A673 (cell line): ENCODE data around the gene PLXNA1. TPM values are rescaled to one million over a fixed set of nuclear protein-coding genes. Genes with fewer than 3 reads are reported as not detected.

Experiments used
- BruUV-seq: library from RNA; stranded (reverse); fragments of 400-500 nt; replicated peaks from 2 replicates; lab custom pipeline; 2021; lab: Mats Ljungman, UMichigan
- CTCF ChIA-PET: fragments of 300-600 bp; sonication (Branson Sonifier 250); formaldehyde crosslinking; loops from one replicate; lab custom pipeline; 2022; ENCODE audit warnings: antibody characterized with exemption; lab: Charles Lee
- POLR2A ChIA-PET: fragments of 300-600 bp; sonication (Branson Sonifier 250); formaldehyde crosslinking; loops from one replicate; lab custom pipeline; 2022; ENCODE audit warnings: antibody characterized with exemption; ENCODE audit not compliant: low non-redundant PET; lab: Charles Lee
- DNase-seq: peaks from one replicate; pipeline ENCODE4 v3.0.0-alpha.2; 2015; ENCODE audit warnings: low spot score
- H3K27ac ChIP-seq: fragments of 200-600 bp; sonication (generic); 2 replicates; pipeline ENCODE4 v1.5.1; 2016; ENCODE audit warnings: mixed run types, low read depth, mild to moderate bottlenecking, mixed read lengths, antibody characterized with exemption, low read length; ENCODE audit not compliant: poor library complexity, severe bottlenecking
- H3K27me3 ChIP-seq: fragments of 200-600 bp; sonication (generic); replicated peaks from 2 replicates; pipeline ENCODE4 v1.6.1; 2017; ENCODE audit warnings: mixed run types, low read depth, mild to moderate bottlenecking, mixed read lengths, antibody characterized with exemption, low read length; ENCODE audit not compliant: insufficient read depth, poor library complexity
- H3K36me3 ChIP-seq: fragments of 200-600 bp; sonication (generic); 2 replicates; pipeline ENCODE4 v1.6.1; 2016; ENCODE audit warnings: mixed run types, mild to moderate bottlenecking, mixed read lengths, antibody characterized with exemption, low read length; ENCODE audit not compliant: insufficient read depth, poor library complexity, severe bottlenecking
- H3K4me1 ChIP-seq: fragments of 200-600 bp; sonication (generic); 2 replicates; pipeline ENCODE4 v1.6.1; 2017; ENCODE audit warnings: mixed run types, mild to moderate bottlenecking, mixed read lengths, antibody characterized with exemption, low read length; ENCODE audit not compliant: insufficient read depth, poor library complexity, severe bottlenecking
- H3K4me3 ChIP-seq: fragments of 200-600 bp; sonication (generic); 2 replicates; pipeline ENCODE4 v1.5.1; 2016; ENCODE audit warnings: low read depth, mixed run types, mild to moderate bottlenecking, mixed read lengths, low read length; ENCODE audit not compliant: poor library complexity, severe bottlenecking
- H3K9me3 ChIP-seq: fragments of 200-600 bp; sonication (generic); 2 replicates; pipeline ENCODE4 v1.6.1; 2016; ENCODE audit warnings: mixed run types, low read depth, mild to moderate bottlenecking, mixed read lengths, antibody characterized with exemption, low read length; ENCODE audit not compliant: poor library complexity, severe bottlenecking
- CTCF ChIP-seq: fragments of 300-800, 200-600 bp; sonication (generic); conservative IDR thresholded peaks from 2 replicates; pipeline ENCODE4 v1.5.1; 2017; ENCODE audit warnings: low read depth, mild to moderate bottlenecking, antibody characterized with exemption, low read length, moderate library complexity, mixed read lengths
- EZH2 ChIP-seq: fragments of 200-600 bp; sonication (generic); IDR thresholded peaks from 2 replicates; pipeline ENCODE4 v1.6.1; 2017; ENCODE audit warnings: borderline replicate concordance, low read depth, mild to moderate bottlenecking, mixed read lengths, antibody characterized with exemption, low read length; ENCODE audit not compliant: poor library complexity, severe bottlenecking
- intact Hi-C: fragments of 100-400 bp; cut with micrococcal nuclease; formaldehyde crosslinking; loops from one replicate; pipeline ENCODE4 v1.10.0; 2022; ENCODE audit not compliant: unreplicated experiment
- total RNA-seq: library from RNA; stranded (reverse); gene quantifications from 2 replicates; pipeline ENCODE4 v1.2.3, GENCODE V29; 2021

PLXNA1 gene
- total RNA-seq, 1 experiment from 2014 or later, result 33.6 TPM

GRCh38 chr3:127006781-127007436 is 24.0 kb downstream of the PLXNA1 start:
- Histone ChIP-seq H3K36me3 (peaks cover 3% of the 10 kb centered on the region), H3K4me3 (no peak overlapping the region), H3K27ac (no peak overlapping the region), H3K9me3 (no peaks in the 10 kb centered on the region), H3K4me1 (peaks cover 20% of the 10 kb centered on the region), H3K27me3 (no peaks in the 10 kb centered on the region)
- CTCF ChIA-PET, result no interaction called here
- no peak for DNase-seq
- BruUV-seq, result no TSS peak
- TF ChIP-seq EZH2, result no peak
- TF ChIP-seq CTCF, result no peak
- POLR2A ChIA-PET, result no interaction called here
- intact Hi-C loops, result no loop called here

- Histone ChIP-seq H3K9me3 (no peaks in the 10 kb centered on the region), H3K4me3 (no peak overlapping the region), H3K4me1 (peaks cover 11% of the 10 kb centered on the region), H3K36me3 (peaks cover 12% of the 10 kb centered on the region), H3K27me3 (no peaks in the 10 kb centered on the region), H3K27ac (no peak overlapping the region)
- ChIA-PET CTCF (no interaction called here), POLR2A (no interaction called here)
- no peak for DNase-seq
- TF ChIP-seq EZH2 (no peak), CTCF (no peak)
- BruUV-seq, result no TSS peak
- intact Hi-C loops, result no loop called here
Measured at GRCh38 chr3:127008236-127008635, 25.3 kb downstream of the PLXNA1 start.

- POLR2A ChIA-PET, result no interaction called here
- no peaks in the 10 kb centered on the region for H3K27me3 ChIP-seq
- peak overlapping the region; percentile 52 for H3K27ac ChIP-seq
- DNase-seq, result no peak
- peaks cover 12% of the 10 kb centered on the region for H3K36me3 ChIP-seq
- H3K4me3 ChIP-seq, result no peak overlapping the region
- TF ChIP-seq EZH2, result no peak
- TF ChIP-seq CTCF, result no peak
- intact Hi-C loops, result no loop called here
- BruUV-seq, result no TSS peak
- peaks cover 11% of the 10 kb centered on the region for H3K4me1 ChIP-seq
- H3K9me3 ChIP-seq, result no peaks in the 10 kb centered on the region
- CTCF ChIA-PET, result no interaction called here
Measured at GRCh38 chr3:127009531-127009930, 26.6 kb downstream of the PLXNA1 start.
